ENCODE data around the gene PAQR7.
A peak's percentile ranks its signal among the peaks of the same experiment; 100 is the strongest.

The PAQR7 gene

DNA sequence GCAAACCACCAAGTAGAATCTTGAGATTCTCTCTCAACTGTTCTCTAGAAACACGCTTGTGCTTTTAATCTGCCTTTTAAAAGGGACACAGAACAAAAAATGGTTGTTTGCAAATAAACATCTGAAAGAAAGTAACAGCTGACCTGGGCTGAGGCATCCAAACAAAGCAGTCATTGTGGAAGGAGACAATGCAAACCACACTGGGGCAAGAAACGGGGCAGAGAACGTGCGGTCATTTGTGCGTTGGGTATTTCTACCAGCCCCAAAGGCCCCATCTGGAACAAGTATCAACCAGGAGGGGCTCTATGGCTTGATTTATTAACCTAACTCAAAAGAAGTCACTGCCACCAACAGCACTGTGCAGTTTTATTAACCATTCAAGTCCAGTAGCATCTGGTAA, 24.7 kb upstream of the PAQR7 start:
- Histone ChIP-seq H3K9ac (ENCODE audit: low read depth, low read length) (no peak overlapping the region), H3K36me3 (ENCODE audit: control insufficient read depth, insufficient read depth, low read length) (peaks cover 65% of the 10 kb centered on the region), H3K4me1 (ENCODE audit: control insufficient read depth, insufficient read depth, low read length) (peaks cover 9% of the 10 kb centered on the region), H3K4me3 (ENCODE audit: low read depth, low read length) (no peak overlapping the region), H3K27me3 (ENCODE audit: control insufficient read depth, insufficient read depth, low read length) (no peaks in the 10 kb centered on the region), H3K27ac (ENCODE audit: low read depth, low read length) (no peak overlapping the region), H3K9me3 (ENCODE audit: control insufficient read depth, insufficient read depth, low read length) (no peaks in the 10 kb centered on the region)

DNA sequence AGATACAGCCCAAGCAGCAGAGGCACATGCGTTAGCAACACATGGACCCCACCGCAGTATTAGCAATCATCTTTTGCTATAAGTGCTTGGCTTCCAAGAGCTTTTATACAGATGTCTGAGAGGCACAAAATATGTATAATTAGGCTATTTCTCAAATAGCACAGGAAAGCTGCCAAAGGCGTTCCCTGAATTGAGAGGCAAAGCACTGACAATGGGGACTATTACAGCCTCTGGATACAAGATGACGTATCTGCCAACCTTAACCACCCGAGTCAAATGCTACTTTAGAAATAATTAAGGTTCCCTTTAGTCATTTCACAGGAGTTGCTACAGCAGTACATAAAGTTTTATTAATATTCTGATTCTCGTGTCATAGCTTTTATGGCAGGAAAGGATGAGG, 24.3 kb upstream of the PAQR7 start:
- peaks cover 9% of the 10 kb centered on the region for H3K4me1 ChIP-seq (ENCODE audit: control insufficient read depth, insufficient read depth, low read length)
- H3K9me3 ChIP-seq (ENCODE audit: control insufficient read depth, insufficient read depth, low read length), result no peaks in the 10 kb centered on the region
- H3K9ac ChIP-seq (ENCODE audit: low read depth, low read length), result no peak overlapping the region
- peaks cover 65% of the 10 kb centered on the region for H3K36me3 ChIP-seq (ENCODE audit: control insufficient read depth, insufficient read depth, low read length)
- no peaks in the 10 kb centered on the region for H3K27me3 ChIP-seq (ENCODE audit: control insufficient read depth, insufficient read depth, low read length)
- H3K27ac ChIP-seq (ENCODE audit: low read depth, low read length), result no peak overlapping the region
- H3K4me3 ChIP-seq (ENCODE audit: low read depth, low read length), result no peak overlapping the region

DNA sequence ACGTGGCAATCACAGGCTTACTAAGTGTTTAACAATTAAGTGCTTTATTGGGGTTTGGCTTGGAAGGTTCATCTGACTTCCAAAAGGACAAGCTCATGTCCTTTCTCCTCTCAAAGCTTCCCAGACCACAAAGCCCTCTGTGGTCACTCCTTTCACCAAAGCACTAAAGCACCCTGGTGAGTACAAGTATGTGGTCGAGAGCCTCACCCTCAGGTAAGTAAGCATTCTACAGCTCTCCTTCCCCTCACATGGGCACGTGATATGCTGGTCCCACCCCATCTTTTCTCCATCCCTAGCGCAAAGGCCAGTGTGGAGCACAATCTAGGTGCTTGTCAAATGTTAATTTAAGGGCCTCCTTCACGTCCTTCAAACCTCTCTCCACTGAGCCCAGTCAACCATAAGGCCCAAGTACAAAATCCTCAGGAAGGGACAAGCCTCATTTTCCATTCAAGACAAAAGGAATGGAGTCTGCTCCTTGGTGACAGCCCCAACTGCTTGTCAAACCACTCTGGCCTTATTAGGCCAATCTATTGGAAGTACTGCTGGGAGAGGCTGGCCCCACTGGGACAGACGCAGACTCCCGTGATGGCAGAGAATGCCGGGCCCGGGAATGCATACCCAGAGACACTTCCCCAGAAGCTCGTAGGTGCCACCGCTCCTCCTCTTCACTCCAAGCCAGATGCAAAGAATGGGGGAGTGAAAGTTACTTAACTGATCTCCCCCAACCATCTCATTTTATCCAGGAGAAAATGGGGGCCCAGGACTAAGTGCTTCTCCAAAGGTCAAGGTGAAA, 22.9 kb upstream of the PAQR7 start:
- no peaks in the 10 kb centered on the region for H3K27me3 ChIP-seq (ENCODE audit: control insufficient read depth, insufficient read depth, low read length)
- H3K4me1 ChIP-seq (ENCODE audit: control insufficient read depth, insufficient read depth, low read length), result no peaks in the 10 kb centered on the region
- peaks cover 54% of the 10 kb centered on the region for H3K36me3 ChIP-seq (ENCODE audit: control insufficient read depth, insufficient read depth, low read length)
- no peak overlapping the region for H3K27ac ChIP-seq (ENCODE audit: low read depth, low read length)
- no peak overlapping the region for H3K9ac ChIP-seq (ENCODE audit: low read depth, low read length)
- H3K9me3 ChIP-seq (ENCODE audit: control insufficient read depth, insufficient read depth, low read length), result no peaks in the 10 kb centered on the region
- no peak overlapping the region for H3K4me3 ChIP-seq (ENCODE audit: low read depth, low read length)

DNA sequence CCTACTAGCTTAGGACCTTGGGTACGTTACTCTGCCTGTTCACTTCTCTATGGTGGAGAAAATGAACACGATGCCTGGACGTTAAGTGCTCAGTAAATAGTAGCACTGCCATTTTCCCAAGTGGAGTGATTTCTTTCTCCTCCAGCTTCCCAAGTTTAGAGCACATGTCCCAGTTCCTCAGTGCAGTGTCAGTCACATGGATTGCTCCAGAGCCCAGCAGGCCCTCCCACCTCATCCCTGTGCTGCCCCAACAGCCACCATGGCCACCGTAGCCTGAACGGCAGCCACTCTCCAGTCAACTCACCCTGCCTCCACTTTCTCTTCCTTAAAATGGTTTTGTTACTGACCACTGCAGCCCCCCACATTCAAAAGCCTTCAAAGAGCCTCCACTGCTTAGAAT, 22.2 kb upstream of the PAQR7 start:
- H3K36me3 ChIP-seq (ENCODE audit: control insufficient read depth, insufficient read depth, low read length), result peaks cover 47% of the 10 kb centered on the region
- no peaks in the 10 kb centered on the region for H3K27me3 ChIP-seq (ENCODE audit: control insufficient read depth, insufficient read depth, low read length)
- no peak overlapping the region for H3K4me3 ChIP-seq (ENCODE audit: low read depth, low read length)
- H3K27ac ChIP-seq (ENCODE audit: low read depth, low read length), result no peak overlapping the region
- no peaks in the 10 kb centered on the region for H3K9me3 ChIP-seq (ENCODE audit: control insufficient read depth, insufficient read depth, low read length)
- H3K4me1 ChIP-seq (ENCODE audit: control insufficient read depth, insufficient read depth, low read length), result peaks cover 6% of the 10 kb centered on the region
- H3K9ac ChIP-seq (ENCODE audit: low read depth, low read length), result no peak overlapping the region

DNA sequence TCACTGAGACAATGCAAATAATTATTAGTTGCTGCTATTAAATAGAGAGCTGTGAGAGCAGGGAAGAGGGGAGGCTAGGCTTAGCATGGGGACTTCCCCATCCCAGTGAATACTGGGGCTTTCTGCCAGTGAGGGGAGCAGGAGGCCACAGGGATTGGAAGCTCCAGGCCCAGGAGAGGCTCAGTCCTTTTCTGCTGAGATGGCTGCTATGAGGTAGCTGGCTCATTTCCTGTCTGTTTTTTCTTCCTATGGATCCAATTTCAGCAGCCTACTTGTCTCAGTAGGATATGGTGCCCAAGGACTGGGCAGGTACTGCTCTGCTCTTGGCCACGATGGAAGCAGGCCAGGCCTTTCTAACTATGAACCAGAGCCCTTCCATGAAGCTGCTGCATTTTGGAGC, 20.8 kb upstream of the PAQR7 start:
- no peak overlapping the region for H3K9ac ChIP-seq (ENCODE audit: low read depth, low read length)
- H3K4me1 ChIP-seq (ENCODE audit: control insufficient read depth, insufficient read depth, low read length), result peaks cover 18% of the 10 kb centered on the region
- no peaks in the 10 kb centered on the region for H3K27me3 ChIP-seq (ENCODE audit: control insufficient read depth, insufficient read depth, low read length)
- no peak overlapping the region for H3K4me3 ChIP-seq (ENCODE audit: low read depth, low read length)
- peaks cover 32% of the 10 kb centered on the region for H3K36me3 ChIP-seq (ENCODE audit: control insufficient read depth, insufficient read depth, low read length)
- peak overlapping the region; percentile 23 for H3K27ac ChIP-seq (ENCODE audit: low read depth, low read length)
- H3K9me3 ChIP-seq (ENCODE audit: control insufficient read depth, insufficient read depth, low read length), result no peaks in the 10 kb centered on the region

DNA sequence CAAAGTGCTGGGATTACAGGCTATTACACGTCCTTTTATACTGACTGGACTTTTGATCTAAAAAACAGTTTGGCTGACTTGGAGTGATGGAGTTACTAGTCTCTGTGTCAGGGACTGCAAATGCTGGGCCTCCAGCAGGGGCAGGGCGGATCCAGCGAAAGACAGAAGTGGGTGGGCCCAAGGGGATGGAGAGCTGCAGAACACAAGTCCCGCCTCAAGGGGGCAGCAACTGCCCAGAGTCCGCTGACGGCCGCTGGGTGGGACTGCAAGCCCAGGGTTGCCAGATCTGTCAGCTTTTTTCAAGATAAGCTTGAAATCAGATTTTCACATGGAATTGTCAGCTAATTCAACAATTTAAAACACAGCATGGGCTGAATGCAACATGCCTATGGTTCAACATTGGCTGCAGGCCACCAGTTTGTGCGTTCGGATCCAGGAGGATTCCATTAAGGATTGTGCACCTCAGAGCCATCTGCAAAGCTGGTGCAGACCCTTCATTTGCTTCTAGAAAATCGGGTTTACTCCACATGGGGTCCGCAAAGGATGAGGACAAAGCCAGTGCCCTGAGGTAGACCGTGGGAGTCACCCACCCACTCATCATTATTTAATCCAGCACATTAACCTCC, 20.0 kb upstream of the PAQR7 start:
- H3K4me3 ChIP-seq (ENCODE audit: low read depth, low read length), result no peak overlapping the region

DNA sequence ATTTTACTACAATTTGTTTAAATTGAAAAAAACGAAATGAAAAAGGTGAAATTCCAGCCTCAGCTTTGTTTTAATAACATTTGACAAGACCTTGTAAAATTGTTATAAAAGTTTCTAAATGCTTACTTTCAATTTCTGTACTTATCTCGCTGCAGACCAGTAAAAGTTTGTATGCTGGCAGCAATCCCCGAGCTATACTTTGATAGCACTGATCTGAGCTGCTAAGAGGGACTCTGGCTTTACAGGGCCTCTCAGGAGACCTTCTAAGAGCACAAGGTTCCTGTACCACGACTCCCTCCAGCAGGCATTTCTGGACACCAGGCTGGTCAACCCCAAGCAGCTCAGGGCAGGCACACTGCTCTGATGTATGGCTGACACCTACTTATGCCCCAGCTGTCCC, 17.6 kb upstream of the PAQR7 start:
- H3K9ac ChIP-seq (ENCODE audit: low read depth, low read length), result no peak overlapping the region
- H3K27ac ChIP-seq (ENCODE audit: low read depth, low read length), result peak overlapping the region; percentile 95
- peaks cover 18% of the 10 kb centered on the region for H3K4me1 ChIP-seq (ENCODE audit: control insufficient read depth, insufficient read depth, low read length)

More for the DNA sequence above, 20.0 kb upstream of the PAQR7 start:
- Histone ChIP-seq H3K27me3 (ENCODE audit: control insufficient read depth, insufficient read depth, low read length) (no peaks in the 10 kb centered on the region), H3K9me3 (ENCODE audit: control insufficient read depth, insufficient read depth, low read length) (no peaks in the 10 kb centered on the region), H3K4me1 (ENCODE audit: control insufficient read depth, insufficient read depth, low read length) (peaks cover 18% of the 10 kb centered on the region), H3K27ac (ENCODE audit: low read depth, low read length) (peak overlapping the region; percentile 19), H3K9ac (ENCODE audit: low read depth, low read length) (no peak overlapping the region), H3K36me3 (ENCODE audit: control insufficient read depth, insufficient read depth, low read length) (peaks cover 24% of the 10 kb centered on the region)

DNA sequence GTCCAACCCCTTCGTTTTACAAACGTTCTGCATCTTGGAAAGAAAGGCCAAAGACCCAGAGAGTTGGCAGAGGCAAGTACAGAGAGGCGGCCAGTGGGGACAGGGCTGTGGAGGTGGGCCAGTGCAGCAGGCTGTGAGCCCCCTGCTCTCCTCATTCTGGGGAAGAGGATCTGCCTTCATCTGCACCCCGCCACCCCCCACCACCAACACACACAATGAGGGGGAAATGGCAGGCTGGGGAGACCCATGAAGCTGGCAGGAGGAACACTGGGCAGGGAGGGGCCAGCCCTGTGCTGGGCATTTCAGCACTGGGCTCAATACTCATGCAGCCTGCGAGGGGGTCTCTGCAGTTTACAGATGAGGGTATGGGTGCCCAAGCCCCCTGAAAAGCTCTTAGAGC, 16.1 kb upstream of the PAQR7 start:
- peaks cover 18% of the 10 kb centered on the region for H3K4me1 ChIP-seq (ENCODE audit: control insufficient read depth, insufficient read depth, low read length)
- H3K36me3 ChIP-seq (ENCODE audit: control insufficient read depth, insufficient read depth, low read length), result no peaks in the 10 kb centered on the region
- no peak overlapping the region for H3K4me3 ChIP-seq (ENCODE audit: low read depth, low read length)
- no peaks in the 10 kb centered on the region for H3K9me3 ChIP-seq (ENCODE audit: control insufficient read depth, insufficient read depth, low read length)
- H3K27ac ChIP-seq (ENCODE audit: low read depth, low read length), result peak overlapping the region; percentile 95
- H3K9ac ChIP-seq (ENCODE audit: low read depth, low read length), result no peak overlapping the region
- H3K27me3 ChIP-seq (ENCODE audit: control insufficient read depth, insufficient read depth, low read length), result no peaks in the 10 kb centered on the region

More for the DNA sequence above, 17.6 kb upstream of the PAQR7 start:
- no peaks in the 10 kb centered on the region for H3K27me3 ChIP-seq (ENCODE audit: control insufficient read depth, insufficient read depth, low read length)
- H3K9me3 ChIP-seq (ENCODE audit: control insufficient read depth, insufficient read depth, low read length), result no peaks in the 10 kb centered on the region
- peaks cover under 1% of the 10 kb centered on the region; the same call in 1 of the 2 replicates for H3K36me3 ChIP-seq (ENCODE audit: control insufficient read depth, insufficient read depth, low read length)
- no peak overlapping the region for H3K4me3 ChIP-seq (ENCODE audit: low read depth, low read length)

DNA sequence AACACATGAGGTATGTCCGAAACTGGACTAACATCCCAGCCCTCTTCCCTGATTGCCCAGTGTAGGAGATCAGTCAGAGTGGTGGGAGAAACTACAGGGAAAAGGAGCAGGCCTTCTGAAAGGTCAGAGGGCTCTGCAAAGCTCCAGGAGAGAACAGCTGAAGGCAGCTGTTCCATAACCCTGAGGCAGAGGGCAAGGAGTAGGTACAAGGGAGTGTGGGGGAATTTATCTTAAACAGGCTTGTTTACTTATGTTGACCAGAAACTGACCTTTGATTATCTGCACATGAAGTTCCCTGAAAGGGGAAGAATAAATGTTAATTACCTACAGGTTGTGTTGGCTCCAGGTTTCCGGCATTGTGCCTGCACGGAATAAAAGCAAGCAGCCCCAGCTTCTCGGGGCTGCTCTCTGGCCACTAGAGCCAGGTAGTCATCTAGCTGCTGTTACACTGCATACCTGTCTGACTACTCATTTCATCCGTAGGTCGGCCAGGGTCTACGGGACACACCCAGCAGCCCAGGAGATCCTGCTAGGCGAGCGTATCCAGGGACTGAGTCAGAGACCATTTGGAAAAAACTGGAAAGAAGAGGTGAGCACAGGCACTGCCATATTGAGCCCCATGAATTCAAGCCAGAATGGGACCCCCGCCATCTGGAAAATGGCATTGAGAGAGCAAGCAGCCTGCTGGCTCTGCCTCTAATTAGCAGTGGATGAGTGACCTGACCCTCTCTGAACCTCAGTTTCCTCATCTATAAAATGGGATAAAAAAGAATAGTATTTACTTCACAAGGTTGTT, 14.9 kb upstream of the PAQR7 start:
- H3K36me3 ChIP-seq (ENCODE audit: control insufficient read depth, insufficient read depth, low read length), result no peaks in the 10 kb centered on the region
- no peaks in the 10 kb centered on the region for H3K9me3 ChIP-seq (ENCODE audit: control insufficient read depth, insufficient read depth, low read length)
- peaks cover 18% of the 10 kb centered on the region for H3K4me1 ChIP-seq (ENCODE audit: control insufficient read depth, insufficient read depth, low read length)
- no peak overlapping the region for H3K9ac ChIP-seq (ENCODE audit: low read depth, low read length)
- H3K27me3 ChIP-seq (ENCODE audit: control insufficient read depth, insufficient read depth, low read length), result no peaks in the 10 kb centered on the region
- H3K4me3 ChIP-seq (ENCODE audit: low read depth, low read length), result no peak overlapping the region
- H3K27ac ChIP-seq (ENCODE audit: low read depth, low read length), result no peak overlapping the region

DNA sequence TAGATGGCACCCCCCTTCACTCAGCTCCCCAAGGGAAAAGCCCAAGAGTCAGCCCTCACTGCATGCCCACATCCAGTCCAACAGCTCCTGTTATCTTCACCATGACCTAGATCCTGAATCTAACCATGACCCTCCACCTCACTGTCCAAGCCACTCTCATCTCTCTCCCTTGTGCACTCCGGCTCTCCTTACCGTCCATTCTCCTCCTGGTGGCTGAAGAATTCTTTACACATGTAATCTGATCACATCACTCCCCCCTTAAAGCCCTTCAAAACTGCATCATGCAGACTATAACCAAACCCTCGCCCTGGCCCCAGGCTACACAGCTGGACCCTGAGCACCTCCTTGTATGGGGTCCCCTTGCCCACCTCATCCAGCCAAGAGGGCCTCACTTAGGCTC, 14.0 kb upstream of the PAQR7 start:
- Histone ChIP-seq H3K36me3 (ENCODE audit: control insufficient read depth, insufficient read depth, low read length) (no peaks in the 10 kb centered on the region), H3K4me1 (ENCODE audit: control insufficient read depth, insufficient read depth, low read length) (peaks cover 18% of the 10 kb centered on the region)

More for the DNA sequence above, 14.0 kb upstream of the PAQR7 start:
- Histone ChIP-seq H3K9me3 (ENCODE audit: control insufficient read depth, insufficient read depth, low read length) (no peaks in the 10 kb centered on the region), H3K27me3 (ENCODE audit: control insufficient read depth, insufficient read depth, low read length) (no peaks in the 10 kb centered on the region), H3K27ac (ENCODE audit: low read depth, low read length) (no peak overlapping the region), H3K4me3 (ENCODE audit: low read depth, low read length) (no peak overlapping the region), H3K9ac (ENCODE audit: low read depth, low read length) (no peak overlapping the region)
